ENCODE measurements around the gene GALK1.

The GALK1 gene

DNA sequence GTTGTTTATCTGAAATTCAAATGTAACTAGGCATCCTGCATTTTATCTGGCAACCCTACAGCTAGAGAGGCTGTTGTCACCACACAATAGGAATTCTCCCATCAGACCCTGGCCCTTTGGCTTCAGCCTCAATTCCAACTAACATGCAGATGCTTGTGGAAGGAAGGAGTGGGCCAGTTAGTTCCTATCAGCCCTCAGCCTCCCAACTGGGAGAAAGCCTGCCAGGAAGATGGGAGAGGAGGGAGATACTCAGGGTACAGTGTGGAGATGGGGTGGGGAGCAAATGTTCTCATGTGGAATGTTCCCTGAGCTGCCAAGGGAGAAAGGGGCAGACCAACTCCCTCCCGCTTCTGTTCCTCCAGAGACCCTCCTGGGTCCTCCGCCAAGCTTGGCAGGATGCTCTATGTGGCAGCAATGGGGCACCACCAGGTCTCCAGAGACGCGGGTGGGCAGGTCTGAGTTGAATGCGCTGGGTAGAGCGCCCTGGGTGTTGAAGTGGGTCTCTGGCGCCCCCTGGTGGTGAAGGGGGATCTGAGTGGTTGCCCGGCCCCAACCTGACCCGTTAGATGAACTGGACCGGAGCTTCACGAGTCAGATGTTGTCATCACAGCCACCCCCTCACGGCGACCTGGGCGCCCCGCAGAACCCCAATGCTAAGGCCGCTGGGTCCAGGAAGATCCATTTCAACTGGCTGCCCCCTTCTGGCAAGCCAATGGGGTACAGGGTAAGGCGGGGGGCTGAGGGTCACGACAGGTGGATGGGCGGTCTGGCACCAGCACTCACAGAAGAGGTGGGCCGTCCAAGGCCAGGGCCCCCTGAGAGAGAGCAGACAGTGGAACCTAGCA lies 15.2 kb downstream of the GALK1 start:
- peak; percentile 94 for DNase-seq (ENCODE audit: low spot score)

DNA sequence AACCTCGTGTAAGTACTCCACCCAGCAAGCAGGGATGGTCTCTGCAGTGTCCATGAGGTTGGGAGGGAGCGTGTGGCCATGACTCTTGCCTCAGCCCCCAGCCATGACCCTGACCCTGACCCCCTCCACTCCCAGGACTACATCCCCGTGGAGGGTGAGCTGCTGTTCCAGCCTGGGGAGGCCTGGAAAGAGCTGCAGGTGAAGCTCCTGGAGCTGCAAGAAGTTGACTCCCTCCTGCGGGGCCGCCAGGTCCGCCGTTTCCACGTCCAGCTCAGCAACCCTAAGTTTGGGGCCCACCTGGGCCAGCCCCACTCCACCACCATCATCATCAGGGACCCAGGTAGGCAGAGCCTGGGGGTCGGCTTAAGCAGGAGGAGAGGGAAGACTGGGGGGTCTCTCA lies 16.3 kb downstream of the GALK1 start:
- no peak for DNase-seq (ENCODE audit: low spot score)

DNA sequence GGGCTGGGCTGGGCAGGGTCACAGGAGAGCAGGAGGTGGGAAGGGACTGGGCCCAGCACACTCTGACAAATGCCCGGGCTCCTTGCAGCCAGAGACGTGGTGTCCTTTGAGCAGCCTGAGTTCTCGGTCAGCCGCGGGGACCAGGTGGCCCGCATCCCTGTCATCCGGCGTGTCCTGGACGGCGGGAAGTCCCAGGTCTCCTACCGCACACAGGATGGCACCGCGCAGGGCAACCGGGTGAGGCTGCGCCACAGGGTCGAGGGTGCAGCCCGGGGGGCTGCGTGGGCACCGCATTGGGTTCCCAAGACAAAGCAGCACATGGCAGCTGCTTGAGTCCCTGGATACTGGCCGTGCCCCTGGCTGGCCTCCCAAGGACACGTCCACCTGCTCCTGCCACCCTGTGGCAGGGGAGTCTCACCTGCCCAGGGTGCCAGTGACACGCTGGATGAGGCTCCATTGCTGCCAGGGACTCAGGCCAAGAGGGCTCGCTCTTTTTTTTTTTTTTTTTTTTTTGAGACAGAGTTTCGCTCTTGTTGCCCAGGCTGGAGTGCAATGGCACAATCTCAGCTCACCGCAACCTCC lies 21.3 kb downstream of the GALK1 start:
- no peak for DNase-seq (ENCODE audit: low spot score)

DNA sequence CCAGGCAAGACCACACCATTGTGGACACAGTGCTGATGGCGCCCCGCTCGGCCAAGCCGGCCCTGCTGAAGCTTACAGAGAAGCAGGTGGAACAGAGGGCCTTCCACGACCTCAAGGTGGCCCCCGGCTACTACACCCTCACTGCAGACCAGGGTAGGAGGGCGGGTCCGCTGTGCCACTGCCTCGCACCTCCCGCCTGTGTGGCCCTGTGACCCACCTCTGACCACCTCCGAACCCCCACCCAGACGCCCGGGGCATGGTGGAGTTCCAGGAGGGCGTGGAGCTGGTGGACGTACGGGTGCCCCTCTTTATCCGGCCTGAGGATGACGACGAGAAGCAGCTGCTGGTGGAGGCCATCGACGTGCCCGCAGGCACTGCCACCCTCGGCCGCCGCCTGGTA lies 22.7 kb downstream of the GALK1 start:
- no peak for DNase-seq (ENCODE audit: low spot score)

DNA sequence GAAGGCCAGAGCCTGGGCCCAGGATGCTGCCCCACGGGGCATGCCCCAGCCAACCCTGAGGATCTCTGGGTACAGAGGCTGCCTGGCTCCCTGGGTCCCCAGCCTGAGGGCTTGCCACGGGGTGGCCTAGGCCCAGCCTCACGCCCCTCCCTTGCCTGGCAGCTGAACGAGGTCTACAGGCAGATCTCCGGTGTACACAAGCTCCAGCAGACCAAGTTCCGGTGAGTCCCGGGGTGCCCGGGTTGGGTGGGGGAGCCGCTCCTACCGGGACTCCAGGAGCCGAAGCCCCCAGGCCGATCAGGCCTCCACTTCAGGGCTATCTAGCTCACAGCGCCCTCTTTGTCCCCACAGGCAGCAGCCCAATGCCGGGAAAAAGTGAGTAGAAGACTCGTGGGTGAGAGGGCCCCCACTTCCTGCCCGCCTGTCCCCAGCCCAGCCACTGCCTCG lies 24.3 kb downstream of the GALK1 start:
- DNase-seq (ENCODE audit: low spot score): no peak

DNA sequence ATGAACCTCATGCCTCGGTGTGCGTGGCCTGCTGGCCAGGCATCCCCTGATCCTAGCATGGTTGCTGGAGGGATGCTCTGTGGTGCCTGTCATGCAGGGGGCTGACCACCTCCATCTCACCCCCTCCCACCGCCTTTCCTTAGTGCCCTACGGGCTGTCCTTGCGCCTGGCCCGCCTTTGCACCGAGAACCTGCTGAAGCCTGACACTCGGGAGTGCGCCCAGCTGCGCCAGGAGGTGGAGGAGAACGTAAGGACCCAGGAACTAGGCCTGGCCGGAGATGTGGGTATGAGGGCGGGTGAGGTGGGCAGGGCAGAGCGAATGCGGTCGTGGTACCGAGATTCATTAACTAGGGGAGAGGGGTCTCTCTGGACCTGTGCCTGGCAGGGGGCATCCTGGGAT lies 24.8 kb downstream of the GALK1 start:
- no peak for DNase-seq (ENCODE audit: low spot score)

DNA sequence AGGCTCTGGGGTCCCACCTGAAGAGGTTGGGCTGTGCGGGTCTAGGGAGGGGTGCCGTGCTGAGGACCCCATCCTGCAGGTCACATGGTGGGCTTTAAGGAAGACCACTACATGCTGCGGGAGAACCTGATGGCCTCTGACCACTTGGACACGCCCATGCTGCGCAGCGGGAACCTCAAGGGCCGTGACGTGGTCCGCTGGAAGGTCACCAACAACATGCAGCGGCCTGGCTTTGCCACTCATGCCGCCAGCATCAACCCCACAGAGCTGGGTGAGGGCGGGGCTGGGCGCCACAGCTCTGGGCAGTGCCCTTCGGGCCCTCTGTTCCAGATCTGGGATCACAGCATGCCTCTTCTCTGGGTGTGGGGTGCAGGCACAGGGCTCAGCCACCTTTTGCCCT lies 25.2 kb downstream of the GALK1 start:
- DNase-seq (ENCODE audit: low spot score): no peak

DNA sequence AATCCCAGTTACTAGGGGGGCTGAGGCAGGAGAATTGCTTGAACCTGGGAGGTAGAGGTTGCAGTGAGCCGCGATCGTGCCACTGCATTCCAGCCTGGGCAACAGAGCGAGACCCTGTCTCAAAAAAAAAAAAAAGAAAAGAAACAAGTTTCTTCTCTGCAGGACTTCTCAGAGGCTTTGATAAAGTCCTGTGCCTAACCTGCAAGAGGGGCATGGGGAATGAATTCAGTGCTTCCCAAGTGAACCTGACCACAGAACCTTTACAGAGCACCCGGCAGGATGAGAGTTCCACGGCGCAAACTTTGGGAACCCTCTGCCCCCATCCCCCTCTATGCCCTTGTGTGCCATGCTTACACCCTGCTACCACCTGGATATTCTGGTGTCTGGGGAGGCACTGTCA lies 25.8 kb downstream of the GALK1 start:
- no peak for DNase-seq (ENCODE audit: low spot score)

DNA sequence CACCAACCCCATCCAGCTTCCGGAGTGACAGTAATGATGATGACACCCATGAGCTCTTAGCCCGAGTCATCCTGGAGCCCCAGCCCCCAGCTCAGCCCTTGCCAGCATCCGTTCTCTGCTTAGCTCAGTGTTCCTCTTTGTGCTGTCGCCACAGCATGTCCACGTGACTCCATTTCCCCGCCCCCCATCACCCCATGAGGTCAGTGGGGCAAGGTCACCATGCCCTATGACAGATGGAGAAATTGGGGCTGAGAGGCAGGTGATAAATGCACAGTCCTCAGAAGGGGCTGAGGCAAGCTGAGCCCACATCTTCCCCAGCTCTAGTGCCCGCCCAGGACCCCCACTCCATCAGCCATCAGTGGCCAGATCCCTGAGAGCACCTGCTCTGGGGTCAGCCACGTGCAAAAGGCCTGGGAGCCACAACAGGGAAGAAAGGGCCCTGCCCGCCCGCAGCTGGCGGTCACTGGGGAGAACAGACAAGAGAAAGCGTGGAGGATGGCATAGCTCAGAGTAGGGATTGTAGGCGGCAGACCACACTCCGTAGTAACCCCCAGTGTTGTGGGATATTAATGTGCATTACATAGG lies 26.7 kb downstream of the GALK1 start:
- no peak for DNase-seq (ENCODE audit: low spot score)

DNA sequence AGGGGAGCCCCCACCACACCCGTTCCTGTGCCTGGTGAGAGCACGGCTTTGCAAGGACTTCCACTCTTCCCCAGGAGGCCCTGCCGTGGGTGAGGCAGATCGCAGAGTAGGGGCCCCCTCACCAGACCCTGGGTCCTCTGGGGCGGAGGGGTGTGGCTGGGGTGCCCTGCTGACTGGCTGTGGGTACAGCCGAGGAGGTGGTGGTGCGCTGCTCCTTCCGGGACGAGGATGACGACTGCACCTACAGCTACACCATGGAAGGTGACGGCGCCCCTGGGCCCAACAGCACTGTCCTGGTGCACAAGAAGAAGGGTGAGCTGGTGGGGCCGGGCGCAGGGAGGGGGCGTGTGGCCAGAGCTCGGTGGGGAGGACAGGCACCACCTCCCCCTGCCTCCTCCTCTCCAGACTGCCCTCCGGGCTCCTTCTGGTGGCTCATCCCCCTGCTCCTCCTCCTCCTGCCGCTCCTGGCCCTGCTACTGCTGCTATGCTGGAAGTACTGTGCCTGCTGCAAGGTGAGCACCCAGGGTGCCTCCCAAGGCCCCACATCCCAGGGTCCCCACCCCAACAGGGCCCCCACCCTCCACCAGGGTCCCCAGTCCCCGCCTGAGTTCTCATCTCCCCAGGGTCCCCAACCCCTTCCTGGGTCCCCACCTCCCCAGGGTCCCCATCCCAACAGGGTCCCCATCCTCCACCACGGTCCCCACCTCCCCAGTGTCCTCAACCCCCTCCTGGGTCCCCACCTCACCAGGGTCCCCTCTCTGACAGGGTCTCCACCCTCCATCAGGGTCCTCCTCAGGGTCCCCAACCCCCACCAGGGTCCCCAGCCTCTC lies 27.6 kb downstream of the GALK1 start:
- no peak for DNase-seq (ENCODE audit: low spot score)

DNA sequence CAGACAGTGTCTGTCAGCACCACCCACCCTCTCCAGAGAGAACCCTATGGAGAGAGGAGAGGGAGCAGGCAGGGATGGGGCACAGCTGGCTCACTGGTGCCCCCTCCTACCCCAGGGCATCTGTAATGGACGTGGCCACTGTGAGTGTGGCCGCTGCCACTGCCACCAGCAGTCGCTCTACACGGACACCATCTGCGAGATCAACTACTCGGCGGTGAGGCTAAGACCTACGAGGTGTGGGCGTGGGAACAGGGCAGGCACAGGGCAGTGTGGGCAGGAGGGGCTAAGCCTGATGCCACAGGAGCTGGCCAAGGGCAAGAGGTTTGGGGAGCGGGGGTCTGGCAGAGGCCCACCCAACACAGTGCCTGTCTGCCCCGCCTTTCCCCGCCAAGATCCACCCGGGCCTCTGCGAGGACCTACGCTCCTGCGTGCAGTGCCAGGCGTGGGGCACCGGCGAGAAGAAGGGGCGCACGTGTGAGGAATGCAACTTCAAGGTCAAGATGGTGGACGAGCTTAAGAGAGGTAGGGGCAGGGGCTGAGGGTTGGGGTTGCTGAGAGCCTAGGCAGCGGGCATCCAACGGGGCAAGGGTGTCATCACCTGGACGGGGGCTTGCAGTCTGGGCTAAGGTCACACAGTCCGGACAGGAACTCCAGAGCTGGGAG lies 28.7 kb downstream of the GALK1 start:
- DNase-seq (ENCODE audit: low spot score): no peak

DNA sequence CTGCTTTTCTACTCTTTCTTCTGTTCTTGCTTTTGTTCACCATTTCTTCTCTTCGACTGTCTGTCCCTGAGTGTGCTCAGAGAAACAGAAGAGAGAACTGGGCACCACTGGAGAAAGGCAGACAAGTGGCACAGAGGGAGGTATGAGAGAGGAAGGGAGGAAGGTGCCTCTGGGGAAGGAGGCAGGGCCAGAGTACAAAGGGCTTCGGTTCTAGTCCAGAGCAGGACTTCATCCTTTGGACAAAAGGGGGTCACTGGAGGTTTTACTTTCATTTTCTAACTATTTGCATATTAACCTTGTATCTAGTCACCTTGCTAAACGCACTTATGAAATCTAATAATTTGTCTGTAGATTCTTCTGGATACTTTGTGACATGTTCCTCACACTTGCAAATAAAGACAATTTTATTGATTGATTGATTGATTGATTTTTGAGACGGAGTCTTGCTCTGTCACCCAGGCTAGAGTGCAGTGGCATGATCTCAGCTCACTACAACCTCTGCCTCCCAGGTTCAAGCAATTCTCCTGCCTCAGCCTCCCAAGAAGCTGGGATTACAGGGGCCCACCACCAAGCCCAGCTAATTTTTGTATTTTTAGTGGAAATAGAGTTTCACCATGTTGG lies 30.2 kb downstream of the GALK1 start:
- peak; percentile 65 for DNase-seq (ENCODE audit: low spot score)

DNA sequence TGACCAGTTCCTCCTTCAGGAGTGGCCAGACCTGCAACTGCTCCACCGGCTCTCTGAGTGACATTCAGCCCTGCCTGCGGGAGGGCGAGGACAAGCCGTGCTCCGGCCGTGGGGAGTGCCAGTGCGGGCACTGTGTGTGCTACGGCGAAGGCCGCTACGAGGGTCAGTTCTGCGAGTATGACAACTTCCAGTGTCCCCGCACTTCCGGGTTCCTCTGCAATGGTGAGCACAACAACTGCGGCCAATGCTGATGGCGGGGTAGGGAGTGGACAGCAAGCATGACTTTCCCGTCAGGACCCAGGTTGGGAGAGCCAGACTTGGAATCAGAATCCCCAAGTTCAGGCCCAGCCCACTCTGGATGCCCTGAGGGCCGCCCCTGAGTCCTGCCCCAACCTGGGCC lies 31.5 kb downstream of the GALK1 start:
- no peak for DNase-seq (ENCODE audit: low spot score)

DNA sequence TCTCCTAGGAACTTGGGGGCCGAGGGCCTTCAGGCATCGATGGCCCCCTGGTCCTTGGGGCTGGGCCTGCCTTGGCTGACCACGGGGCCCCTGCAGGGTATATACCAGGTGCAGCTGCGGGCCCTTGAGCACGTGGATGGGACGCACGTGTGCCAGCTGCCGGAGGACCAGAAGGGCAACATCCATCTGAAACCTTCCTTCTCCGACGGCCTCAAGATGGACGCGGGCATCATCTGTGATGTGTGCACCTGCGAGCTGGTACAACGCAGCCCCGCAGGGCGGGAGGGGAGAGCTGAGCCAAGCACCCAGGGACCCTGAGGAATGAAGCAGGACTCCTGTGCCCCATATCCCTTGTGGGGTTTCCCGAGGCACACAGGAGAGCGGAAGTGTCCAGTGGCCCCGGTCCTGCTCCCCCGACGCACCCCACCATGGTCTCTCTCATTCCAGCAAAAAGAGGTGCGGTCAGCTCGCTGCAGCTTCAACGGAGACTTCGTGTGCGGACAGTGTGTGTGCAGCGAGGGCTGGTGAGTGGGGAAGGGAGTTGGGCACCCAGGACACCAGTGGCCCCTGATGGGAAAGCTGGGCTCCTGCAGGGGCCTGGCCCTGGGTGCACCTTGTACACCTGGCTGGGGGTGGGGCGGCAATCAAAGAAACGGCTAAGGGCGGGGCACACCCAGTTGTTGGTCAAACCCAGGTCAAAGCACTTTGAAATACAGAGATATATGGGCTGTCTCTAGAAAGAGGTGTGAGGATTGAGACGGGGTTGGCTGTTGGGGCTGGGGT lies 33.1 kb downstream of the GALK1 start:
- DNase-seq (ENCODE audit: low spot score): no peak

DNA sequence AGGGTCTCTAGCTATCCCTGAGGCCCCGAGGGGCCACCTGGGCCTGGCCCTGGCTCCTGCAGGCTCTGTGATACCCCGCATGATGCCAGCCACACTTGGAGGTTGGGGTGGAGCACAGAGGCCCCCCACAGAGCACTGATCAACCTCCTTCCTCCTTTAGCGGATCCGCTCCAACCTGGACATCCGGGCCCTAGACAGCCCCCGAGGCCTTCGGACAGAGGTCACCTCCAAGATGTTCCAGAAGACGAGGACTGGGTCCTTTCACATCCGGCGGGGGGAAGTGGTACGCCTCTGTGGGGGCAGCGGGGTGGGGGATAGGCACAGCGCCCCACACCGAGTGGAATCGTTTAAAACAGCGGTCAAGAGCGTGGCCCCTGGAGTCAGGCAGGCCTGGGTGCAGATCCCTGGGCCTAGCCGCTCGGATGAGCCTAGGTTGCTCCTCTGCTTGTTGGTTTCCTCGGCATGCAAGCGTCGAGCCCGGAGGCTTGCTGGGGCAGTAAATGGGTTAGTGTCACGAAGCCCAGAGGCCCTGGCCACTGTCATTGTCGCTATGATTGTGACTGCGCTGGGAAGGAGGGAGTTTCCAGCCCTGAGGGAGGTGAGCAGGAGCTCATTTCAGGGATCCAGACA lies 33.8 kb downstream of the GALK1 start:
- DNase-seq (ENCODE audit: low spot score): no peak

DNA sequence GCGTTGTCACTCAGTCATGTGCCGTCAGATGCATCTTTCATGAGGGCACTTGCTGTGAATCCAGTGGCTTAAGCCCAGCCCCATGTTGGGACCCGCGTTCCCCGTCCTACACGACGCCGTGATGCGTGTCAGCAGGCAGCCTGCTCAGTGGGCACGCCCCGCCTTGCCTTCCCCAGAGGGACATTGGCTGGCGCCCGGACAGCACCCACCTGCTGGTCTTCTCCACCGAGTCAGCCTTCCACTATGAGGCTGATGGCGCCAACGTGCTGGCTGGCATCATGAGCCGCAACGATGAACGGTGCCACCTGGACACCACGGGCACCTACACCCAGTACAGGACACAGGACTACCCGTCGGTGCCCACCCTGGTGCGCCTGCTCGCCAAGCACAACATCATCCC lies 34.9 kb downstream of the GALK1 start:
- no peak for DNase-seq (ENCODE audit: low spot score)

DNA sequence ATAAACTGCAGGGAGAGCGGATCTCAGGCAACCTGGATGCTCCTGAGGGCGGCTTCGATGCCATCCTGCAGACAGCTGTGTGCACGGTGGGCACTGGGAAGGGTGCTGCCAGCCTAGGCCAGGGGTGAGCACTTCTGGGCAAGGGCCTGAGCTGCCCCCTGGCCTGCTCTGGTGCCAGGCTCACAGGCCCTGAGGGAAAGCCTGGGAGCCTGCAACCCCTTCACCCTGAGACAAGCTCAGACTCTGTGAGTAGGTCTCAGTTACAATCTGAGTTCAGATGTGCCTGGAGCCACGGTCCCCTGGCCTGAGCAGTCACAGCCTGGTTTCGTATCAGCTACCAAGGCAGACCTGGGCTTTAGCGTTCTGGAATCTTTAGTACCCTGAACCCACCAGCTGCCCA lies 35.6 kb downstream of the GALK1 start:
- DNase-seq (ENCODE audit: low spot score): no peak

DNA sequence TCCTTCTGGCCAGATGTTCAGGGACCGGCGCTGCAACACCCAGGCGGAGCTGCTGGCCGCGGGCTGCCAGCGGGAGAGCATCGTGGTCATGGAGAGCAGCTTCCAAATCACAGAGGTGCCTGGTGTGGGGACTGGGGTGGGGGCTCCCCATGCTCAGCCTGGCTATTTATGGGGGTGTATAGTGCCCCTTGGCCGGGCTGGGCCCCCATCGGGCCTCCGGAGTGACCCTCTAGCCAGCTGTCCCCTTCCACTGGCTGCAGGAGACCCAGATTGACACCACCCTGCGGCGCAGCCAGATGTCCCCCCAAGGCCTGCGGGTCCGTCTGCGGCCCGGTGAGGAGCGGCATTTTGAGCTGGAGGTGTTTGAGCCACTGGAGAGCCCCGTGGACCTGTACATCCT lies 37.6 kb downstream of the GALK1 start:
- DNase-seq (ENCODE audit: low spot score): no peak

DNA sequence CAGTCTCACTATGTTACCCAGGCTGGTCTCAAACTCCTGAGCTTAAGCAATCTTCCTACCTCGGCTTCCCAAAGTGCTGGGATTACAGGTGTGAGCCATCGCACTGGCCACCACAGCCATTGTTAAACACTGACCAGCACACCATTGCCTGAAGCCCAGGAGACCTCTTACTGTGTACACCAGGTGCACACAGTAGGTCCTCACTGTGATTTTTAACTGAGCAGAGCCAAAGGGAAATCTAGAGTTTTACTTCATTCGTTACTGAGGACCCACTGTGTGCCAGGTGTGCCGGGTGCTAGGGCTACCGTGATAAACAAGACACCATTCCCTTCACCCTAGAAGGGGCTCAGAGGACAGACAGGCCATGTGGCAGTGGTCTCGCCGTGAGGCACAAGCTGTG lies 39.5 kb downstream of the GALK1 start:
- DNase-seq (ENCODE audit: low spot score): no peak
